HTERT RPE-1 (cell line): Measurements from ENCODE around the gene TBC1D2B.

Experiments used
- in situ Hi-C: fragments of 300-500 bp; cut with MboI; formaldehyde crosslinking; loops from 4 replicates; pipeline ENCODE4 v1.14.3; 2020; ENCODE audit warnings: low sequenced_read_pairs

The TBC1D2B gene

DNA sequence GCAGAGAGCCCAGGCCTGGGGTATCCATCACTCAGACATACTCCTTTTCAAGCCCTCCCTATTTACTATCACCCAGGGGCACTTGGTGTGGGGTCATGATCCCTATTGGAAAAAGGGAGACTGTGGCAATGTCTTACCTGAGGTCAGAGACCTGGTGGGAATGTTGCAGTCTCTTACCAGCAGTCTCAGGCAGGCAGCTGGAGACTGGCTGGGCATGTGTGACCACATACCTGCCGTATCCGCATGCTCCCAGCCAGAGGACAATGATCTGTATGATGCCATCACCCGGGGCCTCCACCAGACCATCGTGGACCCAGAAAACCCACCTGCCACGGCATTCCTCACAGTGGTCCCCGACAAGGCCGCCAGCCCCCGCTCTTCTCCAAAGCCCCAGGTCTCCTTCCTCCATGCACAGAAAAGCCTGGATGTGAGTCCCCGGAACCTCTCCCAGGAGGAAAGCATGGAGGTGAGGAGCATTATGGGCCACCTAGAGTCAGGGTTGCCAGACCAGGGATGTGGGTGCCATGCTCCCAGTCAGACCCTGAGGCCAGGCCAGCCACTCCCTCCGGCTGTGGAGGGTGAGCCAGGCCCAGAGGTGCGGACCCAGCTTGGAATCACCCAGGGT, 20.7 kb upstream of the TBC1D2B start:
- in situ Hi-C loops = no loop called here

- in situ Hi-C loops = no loop called here
Measured at GRCh38 chr15:78097667-78098066, 20.2 kb upstream of the TBC1D2B start.

- in situ Hi-C loops = no loop called here
Measured at GRCh38 chr15:78093242-78094020, 15.9 kb upstream of the TBC1D2B start.

GRCh38 chr15:78092261-78093041, 14.9 kb upstream of the TBC1D2B start, which contains the start of gene SH2D7:
Gene SH2D7 (plus strand): TSS chr15:78092561. CDS start chr15:78092585, 24 bp downstream.
- in situ Hi-C loops = no loop called here

DNA sequence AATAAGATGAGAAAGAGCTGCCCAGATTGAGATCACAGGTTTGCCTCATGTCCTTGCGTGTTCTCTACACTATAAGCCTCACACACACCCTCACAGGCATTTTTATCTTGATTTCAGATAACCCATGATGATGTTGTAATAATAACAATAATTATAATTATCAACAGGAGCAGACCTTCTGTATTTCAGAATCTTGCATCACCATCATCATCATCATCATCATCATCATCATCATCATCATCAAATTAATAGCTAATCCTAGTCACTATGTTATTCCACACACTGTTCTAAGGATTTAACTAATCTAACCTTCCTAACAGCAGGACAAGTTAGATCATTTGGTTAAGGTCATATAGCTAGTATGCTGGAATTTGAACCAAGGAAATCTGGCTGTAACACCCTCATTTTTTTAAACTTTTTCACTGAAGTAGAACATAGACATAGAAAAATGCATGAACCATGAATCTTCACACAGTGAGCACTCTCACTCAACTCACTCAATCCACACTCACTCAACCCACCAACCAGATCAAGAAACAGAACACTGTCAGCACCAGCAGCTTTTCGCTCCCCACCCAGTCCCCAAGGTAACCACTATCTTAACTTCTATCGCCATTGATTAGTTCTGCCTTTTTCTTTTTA, 13.0 kb upstream of the TBC1D2B start:
- in situ Hi-C loops = no loop called here

DNA sequence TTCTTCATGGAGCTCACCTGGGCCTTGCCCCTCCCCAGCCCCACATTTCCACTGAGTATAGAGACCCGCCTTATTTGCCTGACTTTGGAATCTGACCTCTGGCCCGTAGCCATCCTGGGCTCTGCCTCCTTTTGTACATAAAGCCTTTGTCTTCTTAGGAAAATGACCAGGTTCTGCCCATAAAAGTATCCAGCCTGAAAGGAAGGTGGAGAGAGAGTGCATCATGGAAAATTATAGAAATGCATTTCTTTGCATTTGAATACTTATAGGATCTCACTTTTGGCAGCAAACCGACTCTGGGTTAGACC, 11.2 kb upstream of the TBC1D2B start:
- in situ Hi-C loops = no loop called here

GRCh38 chr15:78087951-78088772, 10.7 kb upstream of the TBC1D2B start:
- in situ Hi-C loops = no loop called here

- in situ Hi-C loops = no loop called here
Measured at GRCh38 chr15:78085928-78086327, 8.4 kb upstream of the TBC1D2B start.

DNA sequence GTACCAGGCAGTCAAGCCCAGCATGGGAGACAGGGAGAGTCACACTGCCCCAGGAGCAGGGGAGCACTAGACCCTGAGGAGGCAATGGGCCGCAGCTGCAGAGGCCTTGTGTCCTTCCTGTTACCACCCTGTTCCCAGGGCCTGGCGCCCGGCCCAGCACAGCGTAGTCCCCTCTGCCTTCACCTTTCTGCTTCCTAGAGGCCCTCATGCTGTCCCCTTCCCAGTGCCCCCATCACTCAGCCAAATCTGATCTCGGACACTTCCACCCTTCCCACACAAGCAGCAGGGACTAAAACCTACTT, 6.9 kb upstream of the TBC1D2B start:
- in situ Hi-C loops = no loop called here

GRCh38 chr15:78083687-78084448, 6.4 kb upstream of the TBC1D2B start:
- in situ Hi-C loops = no loop called here

GRCh38 chr15:78083186-78083585, 5.7 kb upstream of the TBC1D2B start:
- in situ Hi-C loops = no loop called here

- in situ Hi-C loops = no loop called here
Measured at GRCh38 chr15:78082743-78083110, 5.2 kb upstream of the TBC1D2B start.

DNA sequence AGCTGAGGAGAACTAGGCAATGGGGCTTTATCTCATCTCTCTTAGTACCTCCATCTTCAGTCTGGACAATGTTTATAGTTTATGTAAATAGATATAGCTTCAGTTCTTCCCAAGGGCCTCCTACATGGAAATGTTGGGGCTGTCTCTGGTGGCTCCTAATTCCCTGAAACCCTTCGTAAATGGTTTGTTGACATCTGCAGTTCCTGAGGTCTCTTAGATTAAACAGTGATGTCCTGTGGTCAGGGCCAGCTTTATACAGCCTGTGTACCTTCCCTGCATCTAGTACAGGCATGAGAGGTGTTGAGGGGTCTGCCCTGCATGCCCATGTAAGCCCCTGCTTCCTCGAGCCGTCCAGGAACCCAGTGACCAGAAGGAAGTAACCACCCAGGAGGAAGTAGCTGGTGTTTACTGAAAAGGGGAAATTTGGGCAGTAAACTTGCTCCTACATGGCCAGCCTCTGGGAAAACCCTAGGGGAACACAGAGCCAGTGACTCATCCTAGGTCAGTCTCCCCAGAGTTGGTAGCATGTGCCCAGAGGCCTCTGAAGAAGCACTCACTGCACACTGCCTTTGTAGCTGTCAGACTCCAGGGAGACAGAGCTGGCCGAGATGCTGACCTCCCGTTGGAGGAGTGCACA, 4.7 kb upstream of the TBC1D2B start:
- in situ Hi-C loops = no loop called here

DNA sequence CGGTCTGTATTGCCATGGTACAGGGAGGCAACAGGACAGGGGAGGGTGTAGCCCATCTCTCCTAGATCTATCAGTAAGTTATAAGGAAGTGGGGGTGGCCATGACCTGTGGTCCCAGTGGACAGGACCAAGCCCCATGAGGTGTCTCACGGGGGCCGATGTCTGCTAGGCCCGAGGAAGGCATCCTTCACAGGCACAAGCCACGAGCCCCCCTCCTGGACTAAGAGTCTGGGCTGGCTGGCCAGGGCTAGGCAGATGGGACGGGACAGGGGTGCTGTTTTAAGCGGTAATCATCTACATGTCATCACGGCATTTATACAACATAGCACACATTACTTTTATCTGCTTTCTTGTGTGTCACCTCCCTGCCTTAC, 2.6 kb upstream of the TBC1D2B start:
- in situ Hi-C loops = no loop called here

GRCh38 chr15:78079298-78080087, 2.0 kb upstream of the TBC1D2B start:
- in situ Hi-C loops = no loop called here

DNA sequence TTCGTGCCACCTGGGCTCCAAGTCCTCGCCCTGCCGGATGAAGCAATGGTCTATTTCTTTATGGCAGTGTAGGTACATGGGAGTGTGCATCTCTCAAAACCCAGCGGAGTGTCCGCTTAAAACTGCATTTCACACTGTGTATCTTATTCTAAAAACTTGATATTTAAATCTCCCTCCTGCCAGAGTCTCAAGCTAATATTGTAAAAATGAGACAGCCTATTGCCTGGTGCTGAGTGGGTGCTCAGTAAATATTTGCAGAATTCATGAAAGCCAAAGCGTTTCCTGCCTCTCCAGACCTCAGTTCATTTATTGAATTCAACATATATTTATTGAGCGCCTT, 330 bp upstream of the TBC1D2B start:
- in situ Hi-C loops = no loop called here

GRCh38 chr15:78076231-78077052, 1.1 kb downstream of the TBC1D2B start:
- in situ Hi-C loops = no loop called here
